Hippocampal formation (tissue), 2 donors: ENCODE measurements around the gene PEAK1.
"Not testable (repeated sequence)": the region's sequence is repeated elsewhere in the genome, so short reads cannot be mapped to it uniquely, and the experiment has no call there.

Experiments used
- DNase-seq, 2 donors: peaks; one replicate each; lab custom pipeline; 2025; lab: John Stamatoyannopoulos, UW

PEAK1 gene

GRCh38 chr15:77406173-77406759 is 13.6 kb downstream of the PEAK1 start:
- not testable (repeated sequence) for DNase-seq

GRCh38 chr15:77402740-77403379 is 17.0 kb downstream of the PEAK1 start:
- no peak for DNase-seq

GRCh38 chr15:77400258-77400657 is 19.6 kb downstream of the PEAK1 start:
- no peak for DNase-seq

GRCh38 chr15:77398927-77399326 is 21.0 kb downstream of the PEAK1 start:
- no peak for DNase-seq

- DNase-seq = no peak
Observed at GRCh38 chr15:77396692-77397091, 23.2 kb downstream of the PEAK1 start.

GRCh38 chr15:77395013-77395774 is 24.7 kb downstream of the PEAK1 start:
- no peak for DNase-seq

GRCh38 chr15:77393471-77393840 is 26.4 kb downstream of the PEAK1 start:
- DNase-seq = no peak

- DNase-seq = no peak
Observed at GRCh38 chr15:77392762-77393470, 27.0 kb downstream of the PEAK1 start.

GRCh38 chr15:77391372-77391951 is 28.4 kb downstream of the PEAK1 start:
- DNase-seq = no peak

- DNase-seq = no peak
Observed at GRCh38 chr15:77387365-77388105, 32.4 kb downstream of the PEAK1 start.

- no peak for DNase-seq
Observed at GRCh38 chr15:77386626-77387025, 33.3 kb downstream of the PEAK1 start.

GRCh38 chr15:77384589-77385359 is 35.1 kb downstream of the PEAK1 start:
- no peak for DNase-seq

- DNase-seq = no peak
Observed at GRCh38 chr15:77384086-77384485, 35.8 kb downstream of the PEAK1 start.

- no peak for DNase-seq
Observed at GRCh38 chr15:77380033-77380432, 39.9 kb downstream of the PEAK1 start.

- DNase-seq = no peak
Observed at GRCh38 chr15:77376770-77377169, 43.1 kb downstream of the PEAK1 start.

GRCh38 chr15:77375133-77375532 is 44.8 kb downstream of the PEAK1 start:
- DNase-seq = no peak

GRCh38 chr15:77373441-77373840 is 46.5 kb downstream of the PEAK1 start:
- no peak for DNase-seq

- DNase-seq = no peak
Observed at GRCh38 chr15:77371850-77372563, 47.9 kb downstream of the PEAK1 start.

- DNase-seq = no peak
Observed at GRCh38 chr15:77370580-77370979, 49.3 kb downstream of the PEAK1 start.

- no peak for DNase-seq
Observed at GRCh38 chr15:77369168-77369567, 50.7 kb downstream of the PEAK1 start.
